HEK293T (cell line): ENCODE data around the gene KCNJ10.

Experiments
- BHLHE40 ChIP-seq: fragments of 450-650 bp; IDR thresholded peaks from 2 replicates; pipeline ENCODE4 v1.6.1; 2016; ENCODE audit warnings: mild to moderate bottlenecking, moderate library complexity, borderline replicate concordance
- ELF4 ChIP-seq: fragments of 450-650 bp; IDR thresholded peaks from 2 replicates; pipeline ENCODE4 v1.6.1; 2017; ENCODE audit warnings: antibody characterized with exemption
- FOXA1 ChIP-seq: fragments of 450-650 bp; IDR thresholded peaks from 2 replicates; pipeline ENCODE4 v1.6.1; 2016; ENCODE audit warnings: mild to moderate bottlenecking
- FOXM1 ChIP-seq: fragments of 450-650 bp; IDR thresholded peaks from 2 replicates; pipeline ENCODE4 v1.6.1; 2017; ENCODE audit warnings: mild to moderate bottlenecking, borderline replicate concordance
- HDGF ChIP-seq: fragments of 450-650 bp; IDR thresholded peaks from 2 replicates; pipeline ENCODE4 v1.6.1; 2017; ENCODE audit warnings: antibody characterized with exemption, borderline replicate concordance
- SP1 ChIP-seq: fragments of 450-650 bp; IDR thresholded peaks from 2 replicates; pipeline ENCODE4 v1.6.1; 2017
- SUZ12 ChIP-seq: fragments of 450-650 bp; IDR thresholded peaks from 2 replicates; pipeline ENCODE4 v1.6.1; 2016; ENCODE audit warnings: mild to moderate bottlenecking
- TARDBP ChIP-seq: fragments of 450-650 bp; IDR thresholded peaks from 2 replicates; pipeline ENCODE4 v1.6.1; 2016
- ZNF384 ChIP-seq: fragments of 450-650 bp; IDR thresholded peaks from 2 replicates; pipeline ENCODE4 v1.6.1; 2016

GRCh38 chr1:160091666-160092223 lies 21.8 kb upstream of the KCNJ10 start:
- TF ChIP-seq HDGF (no peak), SUZ12 (no peak), BHLHE40 (no peak), FOXM1 (no peak), SP1 (no peak), FOXA1 (no peak), ZNF384 (no peak), TARDBP (no peak), ELF4 (no peak)
